Astrocyte of the spinal cord (primary cell): ENCODE results near the gene DDAH1.

Source experiments
- DNase-seq: peaks from one replicate; pipeline ENCODE4 v3.0.0; 2011; ENCODE audit warnings: low read depth, low spot score
- H3K4me3 ChIP-seq: 2 replicates; pipeline ENCODE4 v1.5.1; 2011; ENCODE audit warnings: low read depth, mild to moderate bottlenecking, low read length, moderate library complexity
- in situ Hi-C: cut with HindIII; loops from 2 replicates; pipeline ENCODE4 v1.10.0; 2017; ENCODE audit warnings: low sequenced_read_pairs
- TF ChIP-seq, protein P1 (sequence below): IDR thresholded peaks from 2 replicates; pipeline ENCODE4 v1.5.1; 2012; ENCODE audit warnings: low read depth, mild to moderate bottlenecking, low read length, inconsistent platforms

The DDAH1 gene

DNA sequence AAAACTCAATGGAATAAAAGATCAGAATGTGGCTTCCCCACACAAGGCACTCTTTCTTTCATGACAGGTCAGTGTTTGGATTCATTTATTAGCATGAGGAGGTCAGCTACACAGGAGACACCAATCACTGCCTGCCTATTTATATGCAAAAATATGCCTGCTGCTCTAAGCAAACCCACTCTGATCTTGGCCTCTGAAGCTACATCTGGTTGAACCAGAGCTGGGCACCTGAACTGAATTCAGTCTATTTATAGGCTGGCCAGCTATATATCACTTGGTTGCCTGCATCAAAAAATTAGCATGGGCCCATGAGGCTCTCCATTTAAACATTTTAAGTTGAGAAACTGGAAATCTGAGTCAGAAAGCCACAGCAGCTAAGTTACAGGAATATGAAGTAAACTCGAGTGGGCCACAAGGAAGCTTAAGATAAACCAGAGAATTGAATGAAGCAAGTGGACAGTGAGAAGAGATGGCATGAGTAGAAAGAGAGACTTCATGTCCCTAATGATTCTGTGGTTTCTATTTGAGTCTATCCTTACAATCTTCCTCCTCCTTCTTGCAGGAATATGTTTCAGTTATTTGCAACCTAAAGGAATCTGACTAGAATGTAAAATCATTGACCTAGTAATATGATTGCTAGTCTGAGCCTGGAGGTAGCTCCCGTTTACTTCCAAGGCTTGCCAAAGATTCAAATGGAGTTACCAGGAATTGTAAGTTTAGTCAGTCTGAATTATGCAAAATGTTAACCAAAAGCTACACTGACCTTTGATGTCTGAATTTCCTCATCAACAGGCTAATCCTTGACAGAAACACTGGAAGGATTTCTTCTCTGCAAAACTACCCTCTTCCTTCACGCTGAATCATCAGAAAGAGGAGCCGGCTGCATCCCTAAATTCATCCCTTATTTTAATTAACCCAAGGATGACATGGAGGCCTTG is 17.7 kb downstream of the DDAH1 start:
- DNase-seq = peak; percentile 58
- in situ Hi-C loops = no loop called here
- H3K4me3 ChIP-seq = no peak overlapping the region
- TF ChIP-seq, protein P1, sequence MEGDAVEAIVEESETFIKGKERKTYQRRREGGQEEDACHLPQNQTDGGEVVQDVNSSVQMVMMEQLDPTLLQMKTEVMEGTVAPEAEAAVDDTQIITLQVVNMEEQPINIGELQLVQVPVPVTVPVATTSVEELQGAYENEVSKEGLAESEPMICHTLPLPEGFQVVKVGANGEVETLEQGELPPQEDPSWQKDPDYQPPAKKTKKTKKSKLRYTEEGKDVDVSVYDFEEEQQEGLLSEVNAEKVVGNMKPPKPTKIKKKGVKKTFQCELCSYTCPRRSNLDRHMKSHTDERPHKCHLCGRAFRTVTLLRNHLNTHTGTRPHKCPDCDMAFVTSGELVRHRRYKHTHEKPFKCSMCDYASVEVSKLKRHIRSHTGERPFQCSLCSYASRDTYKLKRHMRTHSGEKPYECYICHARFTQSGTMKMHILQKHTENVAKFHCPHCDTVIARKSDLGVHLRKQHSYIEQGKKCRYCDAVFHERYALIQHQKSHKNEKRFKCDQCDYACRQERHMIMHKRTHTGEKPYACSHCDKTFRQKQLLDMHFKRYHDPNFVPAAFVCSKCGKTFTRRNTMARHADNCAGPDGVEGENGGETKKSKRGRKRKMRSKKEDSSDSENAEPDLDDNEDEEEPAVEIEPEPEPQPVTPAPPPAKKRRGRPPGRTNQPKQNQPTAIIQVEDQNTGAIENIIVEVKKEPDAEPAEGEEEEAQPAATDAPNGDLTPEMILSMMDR = no peak

GRCh38 chr1:85445906-85446305 is 19.1 kb downstream of the DDAH1 start:
- in situ Hi-C loops = no loop called here
- H3K4me3 ChIP-seq = no peak overlapping the region
- peak; percentile 48 for DNase-seq
- TF ChIP-seq, protein P1 = no peak

- H3K4me3 ChIP-seq = no peak overlapping the region
- DNase-seq = peak; percentile 59
- TF ChIP-seq, protein P1 = no peak
- in situ Hi-C loops = no loop called here
Measured at GRCh38 chr1:85444381-85444780, 20.6 kb downstream of the DDAH1 start.

GRCh38 chr1:85440612-85441011 is 24.3 kb downstream of the DDAH1 start:
- in situ Hi-C loops = no loop called here

DNA sequence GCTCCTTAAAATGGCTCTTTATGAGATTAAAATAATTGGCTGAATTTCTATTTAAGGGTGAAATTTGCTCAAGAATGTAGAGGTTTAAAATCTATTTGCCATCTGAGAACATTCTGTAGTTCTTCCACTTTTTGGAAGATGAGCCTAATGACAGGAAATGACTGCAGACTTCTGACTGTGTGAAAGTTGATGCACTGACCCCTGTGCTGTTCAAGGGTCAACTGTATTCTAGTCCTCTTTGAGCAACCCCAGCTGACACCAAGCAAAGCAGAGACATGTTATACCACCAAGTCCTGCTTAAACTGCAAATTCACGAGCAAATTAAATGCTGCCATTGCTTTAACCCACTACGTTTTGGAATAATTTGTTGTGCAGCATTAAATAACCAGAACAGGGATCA is 26.6 kb downstream of the DDAH1 start:
- TF ChIP-seq, protein P1 = no peak
- peak; percentile 42 for DNase-seq
- no peak overlapping the region for H3K4me3 ChIP-seq
- in situ Hi-C loops = no loop called here

More at GRCh38 chr1:85440612-85441011, 24.3 kb downstream of the DDAH1 start:
- no peak overlapping the region for H3K4me3 ChIP-seq
- DNase-seq = peak; percentile 23
- TF ChIP-seq, protein P1 = no peak

GRCh38 chr1:85437139-85437538 is 27.8 kb downstream of the DDAH1 start:
- in situ Hi-C loops = no loop called here
- no peak for DNase-seq
- no peak overlapping the region for H3K4me3 ChIP-seq
- TF ChIP-seq, protein P1 = no peak
